ENCODE measurements around the gene FBXO34.

Gene FBXO34

DNA sequence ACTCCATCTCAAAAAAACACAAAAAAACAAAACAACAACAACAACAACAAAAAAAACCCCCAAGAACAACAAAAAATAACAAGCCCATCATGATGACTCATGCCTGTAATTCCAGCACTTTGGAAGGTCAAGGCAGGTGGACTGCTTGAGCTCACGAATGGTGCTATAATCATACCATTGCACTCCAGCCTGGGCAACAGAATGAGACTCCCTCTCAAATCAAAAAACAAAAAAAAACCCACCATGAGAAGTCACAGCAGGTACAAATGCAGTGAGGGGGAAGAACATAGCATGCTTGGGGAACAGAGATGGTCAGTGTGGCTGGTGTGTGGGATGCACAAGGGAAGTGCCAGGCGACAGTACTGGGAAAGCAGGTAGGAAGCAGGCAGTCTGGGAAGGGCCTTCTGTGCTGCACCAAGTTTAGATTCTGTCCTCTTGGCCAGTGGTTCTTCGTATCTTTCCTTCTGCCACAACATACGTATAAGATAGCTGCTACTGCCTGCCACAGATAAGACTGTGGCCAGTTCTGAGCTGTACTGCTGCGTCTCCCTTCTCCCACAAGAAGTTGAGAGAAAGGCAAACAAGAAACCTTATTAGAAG is 112.4 kb downstream of the FBXO34 start:
- no peak for DNase-seq (ENCODE audit: low read depth)

DNA sequence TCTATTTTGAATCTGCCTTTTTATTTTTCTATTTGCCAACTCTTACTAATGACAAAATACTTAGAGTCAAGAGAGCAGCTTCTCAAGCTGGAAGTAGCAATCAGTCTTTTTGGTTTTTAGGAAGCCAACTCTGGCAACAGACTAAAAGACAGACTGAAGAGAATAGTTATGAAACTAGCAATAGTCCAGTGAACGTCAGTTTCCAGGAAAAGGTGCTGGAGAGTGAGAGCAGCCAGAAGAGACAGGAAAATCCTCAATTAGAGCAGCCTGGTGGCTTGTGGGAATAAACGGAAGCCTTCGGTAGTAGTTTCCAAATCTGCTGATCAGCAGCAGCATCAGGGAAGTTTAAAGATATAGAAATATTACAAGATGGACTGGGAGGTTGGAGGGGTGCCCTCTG is 113.3 kb downstream of the FBXO34 start:
- no peak for DNase-seq (ENCODE audit: low read depth)

DNA sequence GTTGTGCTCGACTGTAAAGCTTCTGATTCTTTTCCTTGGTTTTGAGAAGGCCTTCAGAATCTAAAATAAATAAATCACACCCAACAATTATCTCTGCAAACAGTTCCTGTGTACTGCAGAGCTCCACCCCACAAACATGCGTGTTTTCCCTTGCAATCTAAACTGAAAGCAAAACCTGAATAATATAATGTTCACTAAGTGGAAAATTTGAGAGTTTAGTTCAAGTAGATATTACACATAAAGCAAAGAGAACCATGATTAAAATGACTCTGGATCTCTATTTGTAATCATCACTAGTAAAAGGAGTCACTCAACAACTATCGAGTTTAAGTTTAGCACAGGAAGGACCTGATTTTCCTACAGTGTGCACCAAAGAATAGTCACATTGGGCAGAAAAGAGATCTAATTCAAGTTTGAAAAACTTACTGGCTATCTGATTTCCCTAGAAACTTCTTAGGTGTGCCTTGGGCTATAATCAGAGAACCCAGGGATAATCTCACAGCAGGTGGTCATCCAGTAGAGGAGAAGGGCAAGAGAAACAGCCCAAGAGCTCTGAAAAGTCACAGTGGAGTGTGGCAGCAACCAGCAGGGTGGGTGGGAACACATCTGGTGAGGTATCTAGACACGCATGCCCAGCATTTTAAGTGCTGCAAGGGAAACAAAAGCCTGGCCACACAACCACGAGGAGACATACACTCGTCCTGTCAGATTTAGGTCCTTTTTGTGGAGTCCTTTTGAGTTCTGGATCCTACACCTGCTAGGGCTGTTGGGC is 115.0 kb downstream of the FBXO34 start:
- DNase-seq (ENCODE audit: low read depth): no peak

DNA sequence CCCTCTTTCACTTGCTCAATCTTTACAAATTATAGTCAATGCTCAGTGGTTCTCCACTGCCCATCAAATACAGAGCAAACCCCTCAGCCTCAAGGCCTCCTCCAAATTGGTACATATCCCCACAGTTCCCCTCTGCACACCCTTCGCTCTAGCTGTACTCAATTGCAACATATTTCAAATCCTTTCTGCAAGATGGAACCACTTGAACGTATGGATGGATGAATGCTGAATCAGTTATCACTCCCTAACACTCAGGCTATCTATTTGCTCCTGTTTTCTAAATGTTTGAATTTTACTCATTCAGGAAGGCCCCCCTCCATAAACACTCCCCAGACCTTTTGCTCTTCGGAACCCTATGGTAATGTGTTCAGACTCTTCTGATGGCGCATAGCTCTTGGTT is 115.9 kb downstream of the FBXO34 start:
- no peak for DNase-seq (ENCODE audit: low read depth)

DNA sequence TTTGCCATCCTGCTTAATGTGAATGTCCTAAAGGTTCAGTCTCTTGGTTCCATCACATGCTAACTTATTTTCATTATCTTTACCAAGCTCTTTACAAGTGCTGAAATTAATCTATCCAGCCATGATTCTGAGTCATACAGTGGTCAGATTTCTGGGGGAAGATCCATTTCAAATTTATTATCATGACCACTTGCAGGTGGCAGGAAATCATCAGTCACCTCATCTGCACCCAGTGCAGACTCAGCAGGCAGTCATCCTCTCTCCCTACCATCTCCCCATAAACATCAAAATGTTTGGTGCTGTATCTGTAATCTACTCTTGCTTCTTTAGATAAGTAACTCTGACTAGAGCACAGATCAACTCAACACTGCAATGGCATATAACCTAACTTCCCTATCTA is 116.9 kb downstream of the FBXO34 start:
- DNase-seq (ENCODE audit: low read depth): no peak

DNA sequence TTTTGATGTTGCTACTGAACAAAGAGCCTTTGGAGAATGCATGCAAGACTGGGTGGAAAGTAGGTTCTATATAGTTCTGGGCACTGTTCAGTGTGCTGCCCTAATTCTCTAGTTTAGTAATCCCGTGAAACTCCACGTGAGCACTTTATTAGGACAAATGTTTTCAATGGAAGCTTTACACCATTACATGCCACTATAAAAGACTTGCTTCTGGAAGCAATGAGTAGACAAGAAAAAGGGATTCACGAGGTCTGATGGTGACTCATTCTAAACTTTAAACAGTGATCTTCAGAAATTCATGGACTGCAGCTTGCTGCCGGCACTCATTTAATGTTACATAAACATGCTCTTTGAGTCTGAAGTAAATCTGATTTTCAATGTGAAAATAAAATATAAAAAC is 118.1 kb downstream of the FBXO34 start:
- no peak for DNase-seq (ENCODE audit: low read depth)

DNA sequence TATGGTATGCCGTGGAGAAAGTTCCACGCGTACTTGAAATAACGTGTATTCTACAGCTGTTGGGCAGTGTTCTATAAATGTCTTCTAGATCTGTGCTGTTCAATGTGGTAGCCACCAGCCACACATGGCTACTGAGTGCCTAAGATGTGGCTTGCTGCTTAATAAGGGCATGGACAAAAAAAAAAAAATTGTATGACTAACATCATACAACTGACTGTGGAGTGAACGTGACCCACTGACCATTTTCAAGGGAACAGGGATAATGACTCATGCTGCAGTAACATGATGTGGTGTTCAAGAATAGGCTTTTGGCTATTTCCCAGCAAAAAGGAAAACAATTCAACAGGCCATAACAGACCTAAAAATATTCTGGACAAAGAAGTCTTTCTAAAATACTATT is 127.5 kb downstream of the FBXO34 start:
- no peak for DNase-seq (ENCODE audit: low read depth)

DNA sequence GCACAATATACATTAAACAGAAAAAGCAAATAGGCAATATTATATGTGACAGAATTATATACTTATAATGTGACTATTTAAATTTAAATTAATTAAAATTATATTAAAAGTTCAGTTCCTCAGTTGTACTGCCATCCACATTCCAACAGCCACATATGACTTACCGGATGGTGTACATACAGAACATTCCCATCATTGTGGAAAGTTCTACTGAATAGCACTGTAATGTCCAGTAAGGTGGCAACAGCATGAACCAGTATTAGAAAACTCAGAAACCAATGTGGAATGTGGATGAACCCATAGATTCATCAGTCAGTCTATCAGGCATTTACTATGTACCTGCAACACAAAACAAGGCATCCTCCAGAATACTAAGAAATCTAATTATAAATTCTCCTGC is 128.0 kb downstream of the FBXO34 start:
- no peak for DNase-seq (ENCODE audit: low read depth)

DNA sequence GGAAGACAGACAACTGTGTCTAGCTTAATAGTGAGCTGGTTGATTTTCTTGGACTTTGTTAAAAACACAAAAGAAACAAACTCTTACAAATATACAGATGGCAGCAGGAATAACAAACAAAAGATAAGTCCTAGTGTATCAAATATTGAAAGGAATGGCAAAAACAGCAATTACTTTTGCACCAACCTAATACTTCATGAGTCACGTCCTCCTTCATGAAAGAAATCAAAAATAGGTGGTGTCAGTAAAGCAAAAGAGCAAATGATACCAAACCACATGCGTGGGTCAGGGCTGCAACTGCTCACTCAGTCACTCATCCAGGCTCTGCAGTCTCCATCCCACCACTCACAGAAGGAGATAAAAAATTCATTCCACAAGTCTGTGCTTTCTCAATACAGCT is 128.6 kb downstream of the FBXO34 start:
- DNase-seq (ENCODE audit: low read depth): no peak

DNA sequence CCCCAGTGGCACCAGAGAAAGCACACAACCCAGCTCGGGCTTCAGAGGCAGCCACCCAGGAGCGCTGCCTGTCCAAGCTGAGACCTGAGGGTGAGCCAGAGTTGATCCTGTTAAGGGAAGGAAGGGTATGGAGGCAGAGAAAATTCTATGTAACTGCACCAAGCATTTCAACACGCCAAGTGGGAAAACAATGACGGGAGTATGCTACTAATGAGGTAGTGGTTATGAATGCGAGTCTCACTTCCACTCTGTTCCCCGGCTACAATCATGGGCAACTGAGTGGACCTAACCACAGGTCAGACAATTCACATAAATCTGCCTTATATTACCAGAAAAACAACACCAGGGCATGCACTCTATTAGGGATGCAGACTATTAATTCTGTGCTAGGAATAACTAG is 130.5 kb downstream of the FBXO34 start:
- DNase-seq (ENCODE audit: low read depth): no peak
